ENCODE measurements around the gene HSD17B1.
"Not testable (repeated sequence)": the region's sequence is repeated elsewhere in the genome, so short reads cannot be mapped to it uniquely, and the experiment has no call there.

Gene HSD17B1

DNA sequence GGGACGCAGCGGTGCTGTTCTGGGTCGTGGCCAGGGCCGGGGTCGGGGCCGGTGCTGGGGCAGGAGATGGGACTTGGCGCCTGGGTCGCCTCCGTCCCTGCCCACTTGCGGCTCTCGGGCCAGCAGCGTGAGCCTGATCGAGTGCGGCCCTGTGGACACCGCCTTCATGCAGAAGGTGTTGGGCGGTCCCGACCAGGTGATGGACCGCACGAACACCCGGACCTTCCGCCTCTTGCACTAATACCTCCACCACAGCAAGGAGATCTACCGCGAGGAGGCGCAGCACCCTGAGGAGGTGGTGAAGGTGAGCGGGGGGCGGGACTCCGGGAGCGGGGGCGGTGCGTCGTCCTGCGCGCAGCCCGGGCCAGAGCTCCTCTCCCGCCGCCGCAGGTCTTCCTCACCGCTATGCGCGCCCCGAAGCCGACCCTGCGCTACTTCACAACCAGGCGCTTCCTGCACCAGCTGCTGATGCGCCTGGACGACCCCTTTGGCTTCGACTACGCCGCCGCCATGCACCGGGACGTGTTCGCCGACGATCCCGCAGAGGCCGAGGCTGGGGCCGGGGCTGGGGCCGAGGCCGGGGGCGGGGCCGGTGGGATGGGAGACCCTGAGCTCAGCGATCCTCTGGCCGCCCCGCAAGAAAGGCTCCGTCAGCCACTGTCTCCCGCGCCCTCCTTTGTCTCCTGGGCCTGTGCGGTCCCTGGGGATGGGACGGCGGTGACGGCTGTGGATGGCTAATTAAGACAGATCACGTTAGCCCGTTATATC is 4.5 kb upstream of the HSD17B1 start:
- no peak for DNase-seq

- no peak for DNase-seq
Measured at GRCh38 chr17:42548993-42549755, 3.5 kb upstream of the HSD17B1 start.

DNA sequence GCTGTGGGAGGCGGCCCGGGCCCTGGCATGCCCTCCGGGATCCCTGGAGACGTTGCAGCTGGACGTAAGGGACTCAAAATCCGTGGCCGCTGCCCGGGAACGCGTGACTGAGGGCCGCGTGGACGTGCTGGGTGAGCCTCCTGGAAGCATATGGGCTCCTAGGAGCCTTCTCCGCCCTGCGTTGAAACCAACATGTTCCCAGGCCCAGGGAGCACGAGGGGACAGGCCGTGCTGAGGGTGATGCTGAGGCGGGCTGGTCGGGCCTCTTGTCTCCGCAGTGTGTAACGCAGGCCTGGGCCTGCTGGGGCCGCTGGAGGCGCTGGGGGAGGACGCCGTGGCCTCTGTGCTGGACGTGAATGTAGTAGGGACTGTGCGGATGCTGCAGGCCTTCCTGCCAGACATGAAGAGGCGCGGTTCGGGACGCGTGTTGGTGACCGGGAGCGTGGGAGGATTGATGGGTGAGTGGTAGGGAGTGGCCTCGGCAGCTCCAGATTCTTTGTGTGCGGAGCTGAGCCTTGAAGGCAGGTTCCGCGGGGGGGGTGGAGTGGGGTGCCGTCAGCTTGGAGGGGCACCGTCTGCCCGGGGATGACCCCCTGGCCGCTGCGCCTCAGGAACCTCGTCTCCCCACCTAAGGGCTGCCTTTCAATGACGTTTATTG is 567 bp downstream of the HSD17B1 start:
- no peak for DNase-seq

GRCh38 chr17:42553866-42554249 is 1.1 kb downstream of the HSD17B1 start:
- DNase-seq, result no peak

DNA sequence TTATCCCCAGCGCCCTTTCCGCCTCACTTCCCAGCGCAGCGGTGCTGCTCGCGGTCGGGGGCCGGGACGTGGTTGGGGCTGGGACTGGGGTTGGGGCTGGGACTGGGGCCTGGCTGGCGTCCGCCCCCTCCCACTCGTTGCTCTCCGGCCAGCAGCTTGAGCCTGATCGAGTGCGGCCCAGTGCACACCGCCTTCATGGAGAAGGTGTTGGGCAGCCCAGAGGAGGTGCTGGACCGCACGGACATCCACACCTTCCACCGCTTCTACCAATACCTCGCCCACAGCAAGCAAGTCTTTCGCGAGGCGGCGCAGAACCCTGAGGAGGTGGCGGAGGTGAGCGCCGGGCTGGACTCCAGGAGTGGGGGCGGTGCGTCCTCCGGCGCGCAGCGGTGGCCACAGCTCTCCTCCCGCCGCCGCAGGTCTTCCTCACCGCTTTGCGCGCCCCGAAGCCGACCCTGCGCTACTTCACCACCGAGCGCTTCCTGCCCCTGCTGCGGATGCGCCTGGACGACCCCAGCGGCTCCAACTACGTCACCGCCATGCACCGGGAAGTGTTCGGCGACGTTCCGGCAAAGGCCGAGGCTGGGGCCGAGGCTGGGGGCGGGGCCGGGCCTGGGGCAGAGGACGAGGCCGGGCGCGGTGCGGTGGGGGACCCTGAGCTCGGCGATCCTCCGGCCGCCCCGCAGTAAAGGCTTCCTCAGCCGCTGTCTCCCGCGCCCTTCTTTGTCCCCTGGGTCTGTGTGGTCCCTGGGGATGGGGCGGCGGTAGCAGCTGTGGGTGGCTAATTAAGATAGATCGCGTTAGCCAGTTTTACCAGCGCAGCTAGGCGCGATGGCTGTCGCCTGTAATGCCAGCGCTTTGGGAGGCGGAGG is 1.8 kb downstream of the HSD17B1 start:
- DNase-seq, result no peak

DNA sequence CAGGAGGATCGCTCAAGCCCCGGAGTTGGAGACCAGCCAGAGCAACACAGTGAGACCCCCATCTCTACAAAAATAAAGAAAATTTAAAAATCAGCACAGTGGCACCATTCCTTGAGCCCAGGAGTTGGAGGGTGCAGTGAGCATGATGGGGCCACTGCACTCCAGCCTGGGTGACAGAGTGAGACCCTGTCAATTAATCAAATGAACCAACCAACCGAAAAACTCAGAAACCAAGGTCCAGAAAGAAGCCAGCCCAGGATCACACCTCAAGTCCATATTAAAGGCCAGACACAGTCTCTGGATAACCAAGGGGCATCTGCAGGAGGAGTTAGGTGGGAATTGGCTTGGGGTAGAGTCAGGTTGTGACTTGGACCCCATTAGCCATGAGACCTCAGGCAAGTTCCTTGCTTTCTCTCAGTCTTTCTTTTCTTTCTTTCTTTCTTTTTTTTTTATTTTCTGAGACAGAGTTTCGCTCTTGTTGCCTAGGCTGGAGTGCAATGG is 2.4 kb downstream of the HSD17B1 start:
- DNase-seq, result no peak

- DNase-seq, result not testable (repeated sequence)
Measured at GRCh38 chr17:42555961-42556617, 3.4 kb downstream of the HSD17B1 start.

GRCh38 chr17:42559075-42559474 is 6.4 kb downstream of the HSD17B1 start:
- no peak for DNase-seq

GRCh38 chr17:42560246-42560645 is 7.5 kb downstream of the HSD17B1 start:
- DNase-seq, result no peak

DNA sequence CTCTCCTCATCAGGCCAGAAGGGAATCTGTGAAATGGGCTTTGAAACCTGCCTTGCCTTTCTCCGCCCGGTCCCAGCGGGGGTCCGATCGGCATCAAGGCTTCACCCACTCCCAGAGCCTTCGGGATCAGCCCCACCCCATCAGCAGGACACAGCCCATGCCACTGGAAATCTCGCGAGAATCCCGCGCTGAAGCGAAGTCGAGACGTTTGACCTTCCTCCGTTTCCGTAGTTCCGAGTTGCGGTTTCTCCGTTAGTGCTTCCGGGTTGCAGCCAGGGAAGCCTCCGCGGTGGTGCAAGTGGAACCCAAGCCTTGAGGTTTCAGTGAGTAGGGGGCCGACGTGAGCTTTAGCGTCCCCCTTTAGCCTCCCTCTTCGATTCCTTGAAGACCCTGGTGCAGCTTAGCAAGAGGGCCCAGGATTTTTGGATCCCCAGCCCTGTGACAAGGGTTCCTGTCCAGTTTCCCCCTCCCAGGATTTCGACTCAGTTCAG is 9.2 kb downstream of the HSD17B1 start, which contains the start of gene COASY:
TSS of gene COASY (plus strand) at position 252 of the 491 bp plus-strand sequence. CDS start 475 bp downstream, outside the sequence.
- DNase-seq, result peak; percentile 92

- DNase-seq, result no peak
Measured at GRCh38 chr17:42562388-42563142, 9.8 kb downstream of the HSD17B1 start.

DNA sequence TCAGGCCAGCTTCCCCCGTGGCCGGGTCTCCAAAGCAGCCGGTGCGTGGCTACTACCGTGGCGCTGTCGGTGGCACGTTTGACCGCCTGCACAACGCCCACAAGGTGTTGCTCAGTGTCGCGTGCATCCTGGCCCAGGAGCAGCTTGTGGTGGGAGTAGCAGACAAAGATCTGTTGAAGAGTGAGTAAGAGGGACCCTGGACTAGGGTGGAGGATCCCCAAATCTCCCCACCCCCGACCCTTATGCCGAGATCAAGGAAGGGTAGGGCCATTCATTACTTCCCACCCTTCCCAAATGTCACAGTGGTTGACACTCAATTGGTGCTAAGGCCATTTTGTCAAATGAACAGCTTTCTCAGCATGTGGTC is 10.4 kb downstream of the HSD17B1 start:
- DNase-seq, result no peak

DNA sequence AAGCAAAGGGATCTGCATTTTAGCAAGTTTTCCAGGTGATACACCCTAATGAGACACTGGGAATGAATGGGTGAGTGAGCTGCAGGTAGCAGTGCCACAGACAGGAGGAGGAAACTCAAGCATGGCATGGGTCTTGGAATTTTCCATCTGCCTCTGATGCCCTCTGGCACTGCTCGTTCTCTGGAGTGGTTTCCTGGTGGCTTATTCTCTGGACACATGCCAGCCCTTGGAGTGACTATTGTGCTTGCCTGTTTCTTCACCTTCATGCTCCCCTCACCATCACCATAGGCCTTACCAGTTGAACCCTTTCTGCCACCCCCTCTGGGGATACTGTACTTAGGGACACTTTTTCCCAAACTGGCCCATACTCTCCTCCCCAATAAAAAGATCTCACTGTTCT is 10.8 kb downstream of the HSD17B1 start:
- DNase-seq, result no peak

- DNase-seq, result no peak
Measured at GRCh38 chr17:42563950-42564349, 11.2 kb downstream of the HSD17B1 start.

- no peak for DNase-seq
Measured at GRCh38 chr17:42564815-42565522, 12.2 kb downstream of the HSD17B1 start.

DNA sequence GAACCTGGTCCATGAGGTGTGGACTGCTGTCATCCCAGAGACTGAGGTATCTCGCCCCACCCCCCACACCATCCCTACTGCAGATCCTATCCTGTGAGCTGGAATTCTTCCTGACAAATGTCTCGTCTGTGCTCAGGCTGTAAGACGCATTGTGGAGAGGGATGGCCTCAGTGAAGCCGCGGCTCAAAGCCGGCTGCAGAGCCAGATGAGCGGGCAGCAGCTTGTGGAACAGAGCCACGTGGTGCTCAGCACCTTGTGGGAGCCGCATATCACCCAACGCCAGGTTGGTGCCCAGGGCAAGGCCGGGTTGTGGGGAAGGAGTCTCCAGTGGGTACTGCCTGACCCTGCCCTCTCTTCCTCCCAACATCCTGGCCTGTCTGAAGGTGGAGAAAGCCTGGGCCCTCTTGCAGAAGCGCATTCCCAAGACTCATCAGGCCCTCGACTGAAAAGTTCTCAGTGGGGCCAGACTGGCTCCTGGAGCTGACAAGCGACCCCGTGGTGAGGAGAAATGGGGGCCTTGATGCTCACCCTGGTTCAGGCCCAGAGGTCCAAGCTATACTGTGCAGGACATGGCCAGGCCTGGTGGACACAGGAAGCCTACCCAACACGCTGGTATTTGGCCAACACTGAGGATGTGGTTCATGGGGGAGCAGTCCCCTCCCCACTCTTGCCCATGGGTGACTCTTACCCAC is 12.9 kb downstream of the HSD17B1 start:
- no peak for DNase-seq

GRCh38 chr17:42566215-42566882 is 13.6 kb downstream of the HSD17B1 start:
- DNase-seq, result no peak

- DNase-seq, result peak; percentile 78
Measured at GRCh38 chr17:42566883-42567573, 14.3 kb downstream of the HSD17B1 start, which contains the start of gene MLX. Gene MLX, plus strand, starts transcription at chr17:42567100. Its CDS starts 25 bp downstream, at chr17:42567125.
